Islet precursor cell (in vitro differentiated cells): ENCODE results near the gene GAS7.
"Not testable (repeated sequence)": the region's sequence is repeated elsewhere in the genome, so short reads cannot be mapped to it uniquely, and the experiment has no call there.

Experiments
- DNase-seq: peaks from one replicate; pipeline ENCODE4 v3.0.0-alpha.2; 2018

The GAS7 gene

DNA sequence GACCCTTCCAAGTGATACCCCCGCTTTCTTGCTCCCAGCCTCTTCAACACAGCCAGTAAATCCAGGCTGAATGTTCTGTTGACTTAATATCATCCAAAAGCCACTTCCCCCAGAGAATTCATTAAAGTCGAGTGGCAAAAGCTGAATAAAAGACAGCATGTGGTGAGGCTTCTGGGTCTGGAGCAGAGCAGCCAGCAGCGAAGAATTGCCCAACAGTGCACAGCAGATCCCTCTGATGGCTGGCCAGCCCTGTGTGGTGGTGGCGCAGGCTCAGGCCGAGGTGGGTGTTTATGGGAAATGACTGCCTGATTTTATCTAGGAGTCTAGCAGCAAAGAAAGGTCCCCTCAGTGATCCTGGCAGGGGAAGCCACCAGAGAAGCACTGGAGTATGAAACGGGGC lies 263.0 kb downstream of the GAS7 start:
- DNase-seq, result no peak

DNA sequence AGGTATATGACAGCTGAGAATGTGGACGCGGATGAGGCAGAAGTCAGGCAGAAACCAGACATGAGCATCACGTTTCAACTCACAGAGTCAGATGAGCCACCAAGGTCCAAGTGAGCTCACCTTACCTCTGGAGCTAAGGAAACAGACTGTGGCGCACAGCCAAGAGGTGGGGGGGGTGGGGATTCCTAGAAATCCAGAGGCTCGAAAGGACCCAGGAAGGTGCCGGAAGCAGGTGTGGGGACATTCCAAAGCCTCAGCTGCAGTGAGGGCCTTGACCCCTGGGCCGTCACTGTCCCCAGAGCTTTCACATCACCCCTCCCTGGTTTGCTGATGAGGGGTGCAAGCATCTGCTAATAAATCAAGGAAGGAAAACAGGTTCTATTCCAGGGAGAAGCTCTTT lies 264.1 kb downstream of the GAS7 start:
- no peak for DNase-seq

DNA sequence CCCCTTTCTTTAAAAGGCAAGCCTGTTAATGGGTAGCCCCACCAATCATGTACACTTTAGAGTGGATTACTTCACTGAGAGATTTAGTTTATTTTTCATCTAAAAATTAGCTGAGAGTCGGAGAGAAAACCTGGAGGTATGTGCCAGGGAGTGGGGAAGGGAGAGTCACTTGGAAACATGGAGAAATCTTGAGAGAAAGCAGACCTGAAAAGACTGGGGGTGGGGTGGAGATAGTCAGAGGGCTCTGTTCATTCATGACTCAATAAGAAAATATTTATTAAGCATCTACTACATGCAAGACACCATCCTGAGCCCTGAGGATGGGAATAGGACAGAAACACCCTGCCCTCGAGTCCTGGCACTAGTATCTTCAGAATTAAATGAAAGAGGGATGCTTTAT lies 265.9 kb downstream of the GAS7 start:
- DNase-seq, result no peak

DNA sequence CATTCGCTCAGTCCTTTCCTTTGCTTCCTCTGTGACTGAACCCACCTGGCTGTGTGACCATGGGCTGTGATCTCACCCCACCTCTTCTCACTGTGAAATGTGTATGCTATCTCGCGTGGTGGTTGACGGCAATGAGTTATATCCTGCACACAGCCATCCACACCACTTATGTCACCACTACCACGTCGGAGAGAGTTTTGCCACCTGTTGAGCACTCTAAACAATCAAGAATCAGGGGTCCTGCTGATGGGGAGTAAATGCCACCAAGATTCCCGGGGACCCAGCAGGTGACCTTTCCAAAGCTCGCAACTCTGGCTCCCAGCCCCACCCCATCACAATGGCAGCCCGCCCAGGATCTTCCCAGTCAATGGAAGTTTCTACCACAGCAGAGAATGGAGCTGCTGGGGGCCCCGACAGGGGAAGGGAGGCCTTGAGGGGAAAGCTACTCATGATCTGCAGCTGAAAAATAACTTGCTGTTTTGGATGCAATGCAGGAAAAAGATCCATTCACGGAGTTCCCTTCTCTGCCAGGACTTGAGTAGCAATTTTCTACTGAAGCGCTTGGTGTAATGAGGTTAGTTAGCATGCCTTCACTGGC lies 267.2 kb downstream of the GAS7 start:
- no peak for DNase-seq

DNA sequence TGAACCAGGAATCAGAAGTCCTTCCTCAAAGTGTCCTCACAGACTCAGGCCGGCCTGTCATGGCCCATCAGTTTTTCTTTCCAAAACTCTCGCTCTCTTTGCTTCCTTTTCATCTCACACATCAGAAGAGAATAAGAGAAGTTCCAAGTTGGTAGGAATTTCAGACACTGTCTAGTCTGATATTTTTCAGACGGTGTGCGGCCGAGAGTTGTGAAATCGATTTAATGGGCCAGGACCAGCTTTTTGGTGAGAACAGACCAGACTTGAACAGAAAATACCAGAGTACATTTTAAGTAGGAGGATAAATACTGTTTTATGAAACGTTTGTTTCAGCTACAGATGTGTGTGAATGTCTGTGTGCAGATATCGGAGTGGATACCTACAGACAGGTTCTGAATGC lies 268.5 kb downstream of the GAS7 start:
- DNase-seq, result no peak

DNA sequence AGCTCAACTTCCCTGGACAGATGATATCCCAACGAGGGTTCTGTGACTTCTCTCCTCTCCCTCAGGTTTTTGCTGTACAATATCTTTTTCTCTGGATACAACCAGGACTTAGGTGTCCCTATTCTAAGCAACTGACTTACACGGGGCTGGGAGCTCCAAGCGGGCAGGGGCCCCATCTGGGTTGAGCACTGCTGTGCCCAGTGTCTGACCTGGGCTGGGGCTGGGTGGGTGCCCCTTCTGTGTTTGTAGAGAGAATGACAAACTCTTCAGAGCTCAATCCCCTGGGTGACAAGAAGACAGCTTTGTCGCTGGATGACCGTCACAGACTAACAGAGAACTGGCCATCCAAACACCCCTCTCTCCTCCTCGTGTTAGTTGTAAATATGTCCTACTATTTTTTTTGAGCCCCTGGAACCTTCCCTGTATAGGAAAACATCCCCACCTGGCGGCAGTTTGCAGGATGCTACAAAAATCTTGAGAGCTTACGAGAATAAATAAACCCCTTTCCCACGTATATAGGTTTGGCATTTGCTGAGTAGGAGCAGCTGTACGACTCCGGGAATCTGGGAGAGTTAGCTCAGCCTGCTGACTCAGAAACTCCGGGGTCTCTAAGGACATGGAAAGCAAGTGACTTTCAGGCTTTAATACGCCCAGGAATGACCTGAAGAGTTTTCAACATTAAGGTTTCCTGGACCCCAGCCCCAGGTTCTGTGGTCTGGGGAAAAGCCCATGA lies 269.6 kb downstream of the GAS7 start:
- peak; percentile 88 for DNase-seq

DNA sequence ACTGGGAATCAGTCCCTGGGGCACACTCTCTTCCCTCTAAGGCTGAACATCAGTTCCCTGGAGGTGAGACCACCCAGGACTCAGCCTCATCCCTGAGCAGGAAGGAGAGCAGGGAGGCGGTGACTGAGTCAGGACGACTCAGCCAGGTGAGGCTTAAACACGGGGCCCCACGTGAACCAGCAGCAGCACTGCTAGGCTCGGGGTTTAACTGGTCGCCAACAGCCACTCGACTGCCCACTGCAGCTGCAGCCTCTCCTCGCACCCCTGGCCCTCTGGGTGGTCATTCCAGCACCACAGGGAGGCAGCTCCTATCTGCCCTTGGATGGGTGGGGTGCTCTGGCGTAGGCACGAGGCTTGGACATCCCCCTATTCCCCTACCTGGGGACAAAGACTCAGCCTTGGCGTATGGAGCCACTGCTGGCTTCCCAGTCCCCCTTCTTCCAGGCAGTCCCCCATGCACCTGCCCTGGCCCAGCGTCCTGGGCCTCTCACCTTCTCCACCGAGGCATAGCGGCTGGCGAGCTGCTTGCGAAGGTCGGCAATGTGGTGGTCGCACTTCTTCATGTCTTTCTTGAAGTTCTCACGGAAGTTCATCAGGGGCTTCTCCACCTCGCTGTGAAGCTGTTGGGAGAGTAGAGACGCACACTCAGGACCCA lies 272.1 kb downstream of the GAS7 start:
- peak; percentile 59 for DNase-seq

DNA sequence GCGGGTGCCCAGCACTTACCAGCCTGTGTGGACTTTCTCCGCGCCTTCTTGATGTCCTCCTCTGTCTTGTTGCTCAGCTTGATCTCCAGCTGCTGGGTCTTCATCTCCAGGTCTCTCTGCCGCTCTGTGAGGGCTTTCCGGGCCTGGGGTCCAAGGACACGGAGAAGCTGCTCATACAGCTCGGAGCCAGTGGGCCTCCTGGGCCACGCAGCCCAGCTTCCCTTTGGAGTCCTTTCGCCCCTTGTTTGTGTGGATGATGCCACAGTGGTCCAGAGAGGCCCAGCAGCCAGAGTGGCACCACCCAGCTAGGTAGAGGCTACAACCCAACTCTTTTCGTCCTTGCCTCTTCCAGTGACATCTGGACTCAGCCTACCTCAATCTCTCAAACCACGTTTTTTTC lies 272.9 kb downstream of the GAS7 start:
- peak; percentile 58 for DNase-seq

DNA sequence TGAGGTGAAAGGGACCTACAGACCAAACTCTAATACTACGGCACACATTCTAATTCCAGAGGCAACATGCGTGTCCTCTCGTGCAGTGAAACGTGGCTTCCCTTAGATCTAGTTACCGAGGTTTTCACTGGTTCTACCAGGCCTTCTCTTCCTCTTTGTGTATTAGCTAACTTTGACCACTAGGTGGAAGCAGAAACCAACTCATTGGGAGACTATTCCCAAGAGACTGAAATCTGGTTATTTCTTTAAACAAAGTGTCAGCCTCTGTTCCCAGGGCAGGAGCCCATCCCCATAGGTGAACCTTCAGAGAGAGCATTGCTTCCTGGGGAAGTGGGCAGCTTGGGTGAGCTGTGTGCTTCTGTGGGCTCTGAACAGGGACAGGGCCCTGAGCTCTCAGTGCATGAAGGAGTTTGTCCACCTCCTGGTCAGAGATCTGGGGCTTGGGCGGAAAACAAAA lies 273.6 kb downstream of the GAS7 start:
- peak; percentile 78 for DNase-seq

DNA sequence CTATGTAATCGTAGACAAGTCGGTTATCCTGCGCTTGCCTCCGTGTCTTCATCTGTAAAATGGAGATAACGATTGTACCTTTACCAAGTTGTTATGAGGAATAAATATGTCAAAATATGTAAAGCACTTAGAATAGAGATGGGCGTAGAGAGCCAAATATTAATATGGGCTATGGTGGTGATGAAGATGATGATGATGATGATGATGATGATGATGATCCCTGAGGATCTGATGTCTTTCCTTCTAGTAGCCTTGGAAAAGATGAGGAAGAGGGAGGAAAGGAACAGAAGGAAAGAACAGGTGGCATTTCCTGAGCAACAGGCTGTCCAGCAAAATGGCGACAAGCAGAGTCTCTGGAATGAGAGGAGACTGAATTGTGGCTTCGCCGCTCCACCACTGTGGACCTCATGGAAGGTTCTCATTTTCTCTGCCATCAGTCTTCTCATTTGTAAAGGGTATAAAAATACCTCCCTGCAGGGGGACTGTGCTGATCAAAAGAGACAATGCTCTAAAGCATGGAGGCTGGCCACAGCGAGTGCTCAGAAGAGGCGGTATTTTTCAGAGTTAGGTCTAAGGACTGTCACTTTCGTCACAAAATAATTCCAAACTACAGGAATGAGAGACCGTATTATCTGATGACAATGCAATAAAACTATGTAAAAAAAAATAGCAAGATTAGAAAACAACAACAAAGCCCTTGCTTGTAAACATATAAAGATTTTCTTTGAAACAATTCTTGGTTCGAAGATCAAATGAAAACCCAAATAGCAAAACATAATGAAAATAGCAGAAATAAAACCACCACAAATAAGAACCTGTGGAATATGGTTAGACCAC lies 276.2 kb downstream of the GAS7 start:
- no peak for DNase-seq

DNA sequence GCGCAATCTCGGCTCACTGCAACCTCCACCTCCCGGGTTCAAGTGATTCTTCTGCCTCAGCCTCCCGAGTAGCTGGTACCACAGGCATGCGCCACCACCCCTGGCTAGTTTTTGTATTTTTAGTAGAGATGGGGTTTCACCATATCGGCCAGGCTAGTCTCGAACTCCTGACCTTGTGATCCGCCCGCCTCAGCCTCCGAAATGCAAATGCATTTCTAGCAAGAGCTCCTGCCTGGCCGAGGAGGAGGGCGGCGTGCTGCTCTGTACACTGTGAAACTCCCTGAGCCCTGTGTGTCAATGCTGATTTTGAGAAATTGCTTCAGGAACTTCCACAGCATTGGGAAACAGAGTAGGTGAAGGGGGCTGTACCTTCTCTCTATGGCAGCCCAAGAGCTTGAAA lies 277.2 kb downstream of the GAS7 start:
- not testable (repeated sequence) for DNase-seq

DNA sequence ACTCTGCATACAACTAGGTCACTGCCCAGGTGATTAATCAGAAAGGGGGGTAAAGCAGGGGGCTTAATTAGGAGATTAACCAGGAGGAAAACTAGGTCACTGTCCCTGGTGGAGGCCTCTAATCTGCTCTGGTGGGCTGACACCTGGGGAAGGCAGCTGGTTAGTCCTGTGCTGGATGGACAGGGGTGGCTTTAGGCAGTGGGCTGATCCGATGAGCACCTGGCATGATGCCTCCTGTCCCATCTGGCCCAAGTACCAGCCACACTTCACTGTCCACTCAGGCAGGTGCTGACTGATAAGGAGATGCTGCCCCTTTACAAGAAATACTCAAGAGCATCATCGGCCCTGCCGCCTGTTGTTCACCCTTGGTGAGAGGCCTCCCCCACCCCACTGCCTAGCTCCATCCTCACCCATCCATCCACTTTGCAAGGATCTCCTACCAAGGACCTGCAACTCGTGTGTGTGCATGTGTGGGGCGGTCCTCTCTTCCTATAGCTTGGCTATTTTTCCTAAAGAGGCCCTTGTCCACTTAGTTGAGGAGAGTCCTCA lies 279.5 kb downstream of the GAS7 start:
- no peak for DNase-seq

DNA sequence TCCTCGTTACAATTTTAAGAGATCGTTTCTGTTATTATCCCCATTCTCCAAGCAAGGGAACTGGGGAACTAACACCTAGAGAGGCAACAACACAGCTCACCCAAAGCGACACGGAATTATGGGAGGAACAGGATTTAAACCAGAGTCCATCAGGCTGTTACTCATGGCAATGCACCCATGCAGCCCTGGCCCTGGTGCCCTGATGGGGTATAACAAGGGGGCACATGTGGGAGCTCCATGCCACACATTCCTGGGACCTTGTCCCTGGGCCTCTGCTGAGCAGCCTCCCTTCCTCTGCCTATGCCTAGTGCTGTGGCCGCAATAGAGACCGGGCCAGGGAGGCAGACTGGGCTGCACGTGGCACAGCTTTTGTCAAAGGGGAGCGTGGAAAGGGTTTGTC lies 280.1 kb downstream of the GAS7 start:
- DNase-seq, result no peak

DNA sequence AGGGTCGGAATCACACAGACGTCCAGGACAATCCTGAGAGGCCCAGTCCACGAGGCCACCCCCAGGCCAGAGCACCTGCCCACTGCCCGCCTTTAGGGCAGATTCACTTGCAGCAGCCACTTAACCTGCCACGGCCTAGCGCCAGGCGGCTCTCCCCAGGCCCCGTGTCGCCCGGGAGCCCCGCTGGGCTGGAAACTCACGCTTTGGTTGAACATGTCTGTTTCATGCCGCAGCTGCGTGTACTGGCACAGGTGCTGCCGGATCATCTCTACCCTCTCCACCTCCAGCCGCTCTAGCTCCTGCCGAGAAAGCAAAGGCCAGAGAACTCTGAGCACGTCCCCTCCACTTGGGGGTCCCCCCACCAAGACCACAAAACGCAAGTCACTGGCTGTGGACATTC lies 280.6 kb downstream of the GAS7 start:
- no peak for DNase-seq

DNA sequence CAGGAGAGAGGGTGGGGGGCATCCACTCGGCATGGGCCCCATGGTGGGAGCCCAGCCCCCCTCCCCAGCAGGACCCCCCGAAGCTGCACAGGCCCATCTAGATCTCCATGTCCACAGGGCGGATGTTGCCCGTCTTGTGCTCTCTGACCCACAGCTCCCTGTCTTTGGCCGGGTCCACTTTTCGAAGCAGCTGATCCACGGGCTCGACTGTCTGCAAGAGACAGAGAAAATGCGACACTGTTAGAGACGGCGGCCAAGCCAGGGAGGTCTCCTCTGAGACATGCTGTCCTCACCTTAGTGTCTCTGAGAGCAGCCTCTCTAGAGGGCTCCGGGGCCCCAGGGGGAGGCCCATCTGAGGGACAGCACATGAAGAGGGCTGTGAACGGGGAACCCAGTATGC lies 281.3 kb downstream of the GAS7 start:
- no peak for DNase-seq

DNA sequence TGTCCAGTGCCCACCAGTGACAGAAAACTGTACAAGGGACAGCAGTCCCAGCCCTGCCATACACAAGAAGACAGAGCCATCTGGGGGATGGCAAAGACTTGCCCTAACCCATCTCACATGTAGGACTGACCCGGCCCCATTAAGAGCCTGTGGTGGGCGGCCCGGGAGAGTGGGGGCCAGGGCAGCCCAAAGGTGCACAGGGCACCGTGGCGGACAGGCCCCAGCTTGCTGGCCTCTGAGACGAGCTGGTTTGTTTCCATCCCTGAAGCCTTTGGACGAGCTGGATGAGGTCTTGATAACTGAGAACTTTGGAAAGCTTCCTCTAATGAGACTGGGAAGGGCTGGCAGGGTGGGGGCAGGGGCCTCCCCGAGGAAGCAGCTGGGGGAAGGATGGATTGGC lies 282.3 kb downstream of the GAS7 start:
- no peak for DNase-seq

DNA sequence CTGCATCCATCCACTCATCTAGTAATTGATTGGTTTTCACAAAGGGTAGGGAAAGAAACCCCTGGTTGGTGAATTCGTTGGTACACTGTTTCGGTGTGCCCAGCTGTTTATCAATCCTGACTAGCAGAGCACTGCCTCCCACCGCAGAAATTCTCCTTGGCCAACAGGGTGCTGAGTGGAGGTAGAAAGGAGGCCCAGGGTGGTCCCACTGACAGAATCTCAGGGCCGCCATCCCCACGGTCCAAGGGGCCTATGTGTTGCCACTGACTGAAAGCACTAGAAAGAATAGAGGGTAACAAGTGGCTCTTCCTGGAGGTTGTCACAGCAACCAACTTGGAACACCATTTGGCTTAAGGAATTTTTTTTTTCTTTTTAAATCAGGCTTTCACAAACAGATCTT lies 284.9 kb downstream of the GAS7 start:
- DNase-seq, result no peak

DNA sequence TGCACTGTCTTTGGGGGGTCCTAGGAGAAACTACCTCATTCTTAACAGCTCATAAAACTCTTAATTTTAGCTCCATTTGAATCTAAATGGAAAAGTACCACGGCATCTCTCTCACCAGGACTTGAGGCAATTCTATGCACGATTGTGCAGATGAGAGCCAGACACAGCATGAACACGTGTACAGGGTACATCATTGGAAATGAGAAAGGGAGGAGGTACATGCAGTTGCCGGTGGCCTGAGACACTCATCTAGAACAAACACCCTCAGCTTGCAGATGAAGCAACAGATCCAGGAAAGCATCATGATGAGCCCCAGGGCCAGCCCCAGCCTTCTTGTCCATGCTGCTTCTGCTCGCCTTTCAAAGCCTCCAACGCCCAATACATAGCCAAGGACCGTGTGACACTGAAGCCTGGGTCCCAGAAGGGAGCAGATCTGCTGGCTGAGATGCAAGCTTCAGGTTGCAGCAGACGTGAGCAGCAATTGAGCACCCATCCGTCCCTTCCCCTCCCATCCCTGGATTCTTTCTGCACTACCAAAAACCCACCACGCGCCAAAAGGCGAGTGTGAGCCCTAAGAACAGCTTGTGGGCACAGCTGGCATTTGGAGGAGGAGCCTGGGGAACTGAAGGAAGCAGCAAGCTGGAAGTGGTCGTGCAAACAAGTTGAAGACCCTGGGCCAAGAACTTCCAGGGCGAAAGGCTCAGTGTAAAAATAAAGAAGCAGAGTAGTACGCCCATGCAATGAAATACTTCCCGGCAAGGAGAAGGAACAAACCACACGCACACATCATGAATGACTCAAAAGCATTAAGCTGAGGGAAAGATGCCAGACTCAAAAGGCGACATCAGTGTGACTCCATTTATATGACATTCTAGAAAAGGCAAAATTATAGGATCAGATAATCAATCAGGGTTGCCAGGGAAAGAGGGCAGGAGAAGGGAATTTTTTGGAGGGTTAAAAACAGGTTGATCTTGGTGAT lies 286.0 kb downstream of the GAS7 start:
- no peak for DNase-seq

DNA sequence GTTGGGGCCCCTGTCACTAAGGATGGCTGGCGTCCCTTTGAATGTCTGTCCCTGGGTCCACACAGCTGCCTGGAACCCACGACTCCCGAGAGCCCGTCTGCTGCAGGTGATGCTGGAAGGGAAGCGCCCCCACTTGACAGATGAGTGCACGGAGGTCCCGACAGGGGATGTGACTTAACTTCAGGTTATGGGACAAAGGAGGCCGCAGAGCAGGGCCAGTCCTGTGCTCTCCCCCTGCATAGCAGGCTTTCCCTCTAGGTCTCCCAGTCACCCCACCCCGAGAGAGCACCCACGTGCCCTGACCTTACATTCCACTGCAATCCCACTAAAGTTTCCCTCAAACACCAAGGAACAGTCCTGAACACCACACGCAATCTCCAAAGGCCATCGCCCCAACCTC lies 287.3 kb downstream of the GAS7 start:
- DNase-seq, result no peak

DNA sequence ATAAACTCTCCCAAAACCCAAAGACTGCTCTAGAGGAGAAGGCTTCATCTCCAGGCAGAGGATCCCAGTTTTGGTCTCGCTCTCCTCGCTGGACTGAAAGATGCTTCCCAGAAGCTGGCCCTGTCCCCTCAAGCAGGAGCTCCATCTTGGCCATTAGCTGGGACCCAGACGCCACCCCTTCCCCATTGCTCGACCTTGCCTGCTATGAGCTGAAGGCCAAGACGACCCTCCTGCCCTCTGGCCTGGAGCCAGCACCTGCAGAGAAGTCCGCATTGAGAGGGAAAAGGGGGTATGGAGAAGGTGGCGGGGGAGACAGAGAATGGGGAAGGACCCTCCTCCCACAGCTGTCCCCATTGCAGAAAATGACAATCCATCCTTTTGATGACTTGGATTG lies 289.8 kb downstream of the GAS7 start:
- DNase-seq, result no peak

DNA sequence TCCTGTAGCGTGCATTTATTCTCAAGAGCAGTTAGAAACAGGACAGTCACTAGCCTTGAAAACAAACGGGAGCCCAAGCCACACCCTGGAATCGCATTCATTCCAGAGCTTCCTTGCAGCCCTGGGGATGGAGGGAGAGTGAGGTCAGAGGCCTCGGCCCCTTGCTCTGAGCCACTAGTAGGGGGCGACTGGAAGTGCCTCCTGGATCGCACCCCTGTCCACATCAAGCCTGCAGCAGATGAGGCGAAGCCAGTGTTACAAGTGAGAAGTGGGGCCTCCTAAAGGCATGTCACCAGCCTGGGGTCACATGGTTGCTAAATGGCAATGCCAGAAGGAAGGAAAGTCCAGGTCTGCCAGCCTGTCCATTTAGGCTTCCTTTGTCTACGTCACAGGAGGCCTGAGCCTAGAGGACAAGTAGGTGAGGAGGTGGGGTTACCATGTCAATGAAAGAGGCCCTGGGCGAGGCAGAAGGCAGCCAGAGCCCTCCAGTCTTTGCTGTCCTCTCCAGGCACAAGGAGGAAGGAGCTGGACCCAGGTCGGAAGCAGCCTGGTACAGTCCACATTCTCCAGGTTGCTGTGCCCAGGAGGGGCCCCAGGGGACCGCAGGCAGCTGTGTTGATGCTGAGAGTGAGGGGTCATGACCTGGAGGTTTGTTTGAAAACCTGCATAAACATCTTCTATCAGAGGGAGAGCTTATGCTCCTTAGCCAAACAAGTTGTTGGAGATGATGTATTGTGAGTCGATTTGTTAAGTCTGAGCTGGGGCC lies 290.3 kb downstream of the GAS7 start:
- DNase-seq, result no peak
